ENCODE data around the gene SP140.

DNA sequence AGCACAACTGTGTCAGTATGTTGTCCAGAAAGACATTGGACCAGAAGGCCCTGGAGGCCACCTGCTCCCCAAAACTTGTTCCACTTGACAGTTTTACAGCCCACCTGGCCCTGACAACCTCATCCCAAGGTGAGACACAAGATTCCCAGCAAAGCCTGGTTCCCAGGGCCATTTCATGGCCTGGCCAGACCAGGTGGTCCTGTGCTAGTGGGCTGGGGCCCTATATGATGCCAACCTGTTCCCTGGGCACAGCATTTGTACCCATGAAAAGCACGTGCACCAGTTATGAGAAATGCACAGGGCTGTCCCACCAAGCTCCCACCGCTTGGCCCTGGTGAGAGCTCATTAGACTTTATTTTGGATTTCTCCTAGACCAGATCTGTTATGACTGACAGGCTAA lies 95.5 kb downstream of the SP140 start:
- TF ChIP-seq CTCF (IDR thresholded peaks at IDR 0.05; ENCODE audit: poor library complexity) (no peak), EZH2phosphoT487 (IDR thresholded peaks at IDR 0.05; ENCODE audit: low read depth, severe bottlenecking, unreplicated experiment) (no peak)

Measured in hepatocyte (in vitro differentiated cells).